B cell (primary cell): ENCODE measurements around the gene OLFML1. TPM values are rescaled to one million over a fixed set of nuclear protein-coding genes. Genes with fewer than 3 reads are reported as not detected.

Source experiments
- ATAC-seq: fragments of 200-7000 bp; cut with Tn5 transposase; one replicate; pipeline ENCODE4 v1.10.0; 2021; ENCODE audit warnings: low read depth, mild to moderate bottlenecking, moderate number of reproducible peaks, moderate library complexity
- CTCF ChIA-PET: fragments of 350-600 bp; sonication (Branson Sonifier 250); formaldehyde crosslinking; loops from one replicate; lab custom pipeline; 2021; ENCODE audit warnings: antibody characterized with exemption, inconsistent platforms; lab: Charles Lee
- POLR2A ChIA-PET: fragments of 350-600 bp; sonication (Branson Sonifier 250); formaldehyde crosslinking; loops from one replicate; lab custom pipeline; 2021; ENCODE audit warnings: antibody characterized with exemption; lab: Charles Lee
- DNase-seq: peaks from one replicate; pipeline ENCODE4 v3.0.0; 2013
- H2AFZ ChIP-seq: 2 replicates; pipeline ENCODE4 v1.6.1; 2012; ENCODE audit warnings: mild to moderate bottlenecking, low read depth, low read length; ENCODE audit not compliant: insufficient read depth, poor library complexity, severe bottlenecking
- H3K27ac ChIP-seq, 2 donors: 1 replicate in 1 of 2; 2 replicates in 1 of 2; pipeline ENCODE4 v1.5.1; 2012 to 2013; ENCODE audit warnings: low read length in 2 of 2, mild to moderate bottlenecking in 2 of 2, moderate library complexity in 1 of 2
- H3K27me3 ChIP-seq, 4 experiments: fragments of 200-600 bp in 1 of 4; sonication (generic) in 1 of 4; replicated peaks in 1 of 4; 1 replicate in 2 of 4; 2 replicates in 2 of 4; pipeline versions ENCODE4 v1.6.1 to v1.7.0; 2013 to 2016; ENCODE audit warnings: low read length in 3 of 4, mild to moderate bottlenecking in 2 of 4, mixed read lengths in 1 of 4, moderate library complexity in 1 of 4; ENCODE audit not compliant: insufficient read depth in 4 of 4, control insufficient read depth in 3 of 4; ENCODE audit errors: control extremely low read depth in 1 of 4
- H3K36me3 ChIP-seq, 2 experiments: replicated peaks in 1 of 2; 1 replicate in 1 of 2; 2 replicates in 1 of 2; pipeline versions ENCODE4 v1.6.1 to v1.7.1; 2013; ENCODE audit warnings: low read length in 1 of 2; ENCODE audit not compliant: insufficient read depth in 2 of 2, control insufficient read depth in 1 of 2; ENCODE audit errors: control extremely low read depth in 1 of 2, extremely low read depth in 1 of 2
- H3K4me1 ChIP-seq, 2 donors: fragments of 200-600 bp in 1 of 2; sonication (generic) in 1 of 2; 1 replicate in 1 of 2; 2 replicates in 1 of 2; pipeline versions ENCODE4 v1.5.1 to v1.6.1; 2013 to 2017; ENCODE audit warnings: low read length in 2 of 2; ENCODE audit not compliant: control insufficient read depth in 2 of 2, insufficient read depth in 2 of 2
- H3K4me2 ChIP-seq: replicated peaks from 2 replicates; pipeline ENCODE3; 2012; ENCODE audit warnings: mild to moderate bottlenecking, low read depth, low read length; ENCODE audit not compliant: poor library complexity, severe bottlenecking
- H3K4me3 ChIP-seq, 5 experiments: fragments of 200-600 bp in 1 of 5; sonication (generic) in 1 of 5; 1 replicate in 3 of 5; 2 replicates in 2 of 5; pipeline versions ENCODE4 v1.5.1 to v1.7.0; 2011 to 2016; ENCODE audit warnings: low read length in 4 of 5, mild to moderate bottlenecking in 4 of 5, low read depth in 2 of 5, control low read depth in 1 of 5, moderate library complexity in 1 of 5; ENCODE audit not compliant: insufficient read depth in 1 of 5; ENCODE audit errors: control extremely low read depth in 1 of 5, extremely low read depth in 1 of 5
- H3K79me2 ChIP-seq: fragments of 200-600 bp; sonication (generic); one replicate; pipeline ENCODE4 v1.6.0; 2016; ENCODE audit warnings: low read length; ENCODE audit not compliant: control insufficient read depth, insufficient read depth
- H3K9ac ChIP-seq: fragments of 200-600 bp; sonication (generic); 2 replicates; pipeline ENCODE4 v1.6.1; 2017; ENCODE audit warnings: mild to moderate bottlenecking, low read length, moderate library complexity
- H3K9me3 ChIP-seq, 3 donors: one replicate each; pipeline versions ENCODE4 v1.6.1 to v1.7.1; 2013; ENCODE audit warnings: low read length in 2 of 3; ENCODE audit not compliant: control insufficient read depth in 2 of 3, insufficient read depth in 1 of 3; ENCODE audit errors: control extremely low read depth in 1 of 3
- H4K20me1 ChIP-seq: 2 replicates; pipeline ENCODE4 v1.6.0; 2012; ENCODE audit warnings: mild to moderate bottlenecking, low read length; ENCODE audit not compliant: insufficient read depth, control insufficient read depth, poor library complexity, severe bottlenecking
- H3K27ac Mint-ChIP-seq: one replicate; pipeline ENCODE4 v1.8.0; 2021; ENCODE audit warnings: mixed read lengths
- H3K27me3 Mint-ChIP-seq: one replicate; pipeline ENCODE4 v1.8.0; 2021; ENCODE audit warnings: mixed read lengths
- H3K4me1 Mint-ChIP-seq: one replicate; pipeline ENCODE4 v1.8.0; 2021; ENCODE audit warnings: mixed read lengths
- H3K4me3 Mint-ChIP-seq: one replicate; pipeline ENCODE4 v1.8.0; 2021; ENCODE audit warnings: mixed read lengths
- H3K9me3 Mint-ChIP-seq: one replicate; pipeline ENCODE4 v1.8.0; 2022; ENCODE audit warnings: mixed read lengths; ENCODE audit not compliant: insufficient read depth
- CTCF ChIP-seq: fragments of 200-600 bp; IDR thresholded peaks from one replicate; pipeline ENCODE4 v1.8.0; 2022; ENCODE audit warnings: antibody characterized with exemption, mild to moderate bottlenecking
- EZH2 ChIP-seq: IDR thresholded peaks from 2 replicates; pipeline ENCODE4 v1.6.1; 2012; ENCODE audit warnings: borderline replicate concordance, low read depth, mild to moderate bottlenecking, moderate library complexity, low read length; ENCODE audit not compliant: insufficient read depth, poor library complexity, severe bottlenecking
- WGBS: methylation state at CpG from one replicate; pipeline ENCODE4 v1.1.5; 2013; ENCODE audit warnings: missing lambda C conversion rate; ENCODE audit not compliant: insufficient coverage; 5-methylcytosine and 5-hydroxymethylcytosine counted together
- intact Hi-C: fragments of 100-400 bp; cut with micrococcal nuclease; formaldehyde crosslinking; loops from one replicate; pipeline ENCODE4 v1.10.0; 2022
- polyA plus RNA-seq: library from polyadenylated mRNA; depleted of rRNA; stranded (reverse); fragments of >200 nt; gene quantifications from 2 replicates; pipeline ENCODE4 v1.2.3, GENCODE V29; 2012
- total RNA-seq, 2 donors: library from RNA; stranded (reverse); fragments of 120-200 nt in 1 of 2; gene quantifications; 1 replicate in 1 of 2; 2 replicates in 1 of 2; pipeline versions ENCODE4 v1.2.3 to v1.2.4, GENCODE V29; 2013 to 2022

OLFML1 gene
- total and polyA plus RNA-seq, 2 donors (not counting 1 experiment from before 2014, with no cell fraction given), result not detected

- POLR2A ChIA-PET, result no interaction called here
- peaks cover 89% of the 10 kb centered on the region for H3K4me1 Mint-ChIP-seq
- no peak for TF ChIP-seq CTCF
- TF ChIP-seq EZH2, result no peak
- Histone ChIP-seq H3K4me1 (peaks cover 32 to 47% of the 10 kb centered on the region in 2 donors), H4K20me1 (peaks cover 38% of the 10 kb centered on the region), H2AFZ (no peak overlapping the region), H3K4me2 (peak overlapping the region; percentile 56), H3K9me3 (peaks cover 0 to 7% (median 0%) of the 10 kb centered on the region in 3 donors), H3K4me3 (no peak overlapping the region), H3K36me3 (peaks cover 0 to 6% of the 10 kb centered on the region in 2 experiments), H3K9ac (no peak overlapping the region), H3K79me2 (peaks cover 98% of the 10 kb centered on the region), H3K27me3 (no peaks in the 10 kb centered on the region), H3K27ac (peak overlapping the region in 1 of 2 donors; percentile 48)
- H3K4me3 Mint-ChIP-seq, result peak overlapping the region; percentile 46
- 16% methylated on average over 5 of the region's 8 CpGs for WGBS
- DNase-seq, result peak; percentile 32
- H3K9me3 Mint-ChIP-seq, result no peaks in the 10 kb centered on the region
- CTCF ChIA-PET, result interaction anchor here (1.0 to 2.4 kb wide), 6 partner anchors 12 to 133 kb away, joined by 3 to 12 read pairs (median 6); partner anchors contain the start of gene PPFIBP2
- peak overlapping the region; percentile 27 for H3K27ac Mint-ChIP-seq
- no peak for ATAC-seq
- intact Hi-C loops, result no loop called here
- no peaks in the 10 kb centered on the region for H3K27me3 Mint-ChIP-seq
Observed at GRCh38 chr11:7533199-7534041, 48.1 kb downstream of the OLFML1 start.

GRCh38 chr11:7534042-7534378 lies 48.7 kb downstream of the OLFML1 start:
- H3K4me1 Mint-ChIP-seq, result peaks cover 87% of the 10 kb centered on the region
- no peak overlapping the region for H3K9ac ChIP-seq
- peaks cover 29 to 43% of the 10 kb centered on the region in 2 donors for H3K4me1 ChIP-seq
- ChIA-PET CTCF (interaction anchor here (1.0 to 2.4 kb wide), 6 partner anchors 13 to 132 kb away, joined by 3 to 12 read pairs (median 6); partner anchors contain the start of gene PPFIBP2), POLR2A (no interaction called here)
- no peak for DNase-seq
- no peaks in the 10 kb centered on the region for H3K27me3 Mint-ChIP-seq
- H3K4me3 ChIP-seq, result no peak overlapping the region
- H4K20me1 ChIP-seq, result peaks cover 40% of the 10 kb centered on the region
- H3K4me3 Mint-ChIP-seq, result peak overlapping the region; percentile 46
- peak overlapping the region; percentile 56 for H3K4me2 ChIP-seq
- ATAC-seq, result no peak
- H3K79me2 ChIP-seq, result peaks cover 98% of the 10 kb centered on the region
- peaks cover 0 to 7% (median 0%) of the 10 kb centered on the region in 3 donors for H3K9me3 ChIP-seq
- no peak overlapping the region for H2AFZ ChIP-seq
- intact Hi-C loops, result no loop called here
- no peaks in the 10 kb centered on the region for H3K27me3 ChIP-seq
- TF ChIP-seq EZH2 (no peak), CTCF (no peak)
- no peaks in the 10 kb centered on the region for H3K9me3 Mint-ChIP-seq
- no peak overlapping the region for H3K27ac ChIP-seq
- H3K36me3 ChIP-seq, result peaks cover 0 to 6% of the 10 kb centered on the region in 2 experiments
- H3K27ac Mint-ChIP-seq, result peak overlapping the region; percentile 27
